ENCODE measurements around the gene PRND.
"Not testable (repeated sequence)": the region's sequence is repeated elsewhere in the genome, so short reads cannot be mapped to it uniquely, and the experiment has no call there.

Gene PRND

DNA sequence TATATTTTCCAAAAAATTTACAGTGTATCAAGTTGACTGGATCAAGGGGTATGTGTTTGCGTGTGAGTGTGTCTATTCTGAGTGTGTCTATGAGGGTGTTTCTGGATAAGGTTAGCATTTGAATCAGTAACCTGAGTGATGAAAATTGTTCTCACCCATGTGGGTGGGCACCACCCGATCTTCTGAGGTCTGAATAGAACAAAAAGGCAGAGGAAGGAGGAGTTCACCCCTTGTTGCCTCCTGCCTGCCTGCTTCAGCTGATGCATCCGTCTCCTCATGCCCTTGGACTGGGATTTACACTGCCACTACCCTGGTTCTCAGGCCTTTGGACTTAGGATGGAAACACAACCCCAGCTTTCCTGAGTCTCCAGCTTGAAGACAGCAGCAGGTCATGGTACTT lies 13.7 kb upstream of the PRND start:
- FAIRE-seq (no peak), DNase-seq (ENCODE audit: low spot score) (no peak)

DNA sequence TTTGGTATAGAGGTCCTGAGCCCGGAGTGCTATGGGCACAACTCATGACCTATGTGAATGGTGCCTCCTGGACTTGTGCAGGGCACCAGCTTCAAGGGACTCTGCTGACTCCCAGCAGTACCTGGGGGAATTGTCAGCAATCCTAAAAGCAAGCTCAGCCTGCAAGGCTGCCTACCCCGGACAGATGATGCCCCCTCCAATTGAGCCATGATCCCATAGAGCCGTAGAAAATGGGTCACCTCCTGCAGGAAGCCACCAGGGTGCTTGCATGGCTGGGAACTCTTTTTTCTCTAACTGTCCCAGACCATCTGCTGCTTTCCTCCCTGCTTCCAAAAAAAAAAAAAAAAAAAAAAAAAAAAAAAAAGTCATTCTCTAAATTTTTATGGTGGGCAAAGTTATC lies 12.9 kb upstream of the PRND start:
- FAIRE-seq: no peak
- no peak for DNase-seq (ENCODE audit: low spot score)

DNA sequence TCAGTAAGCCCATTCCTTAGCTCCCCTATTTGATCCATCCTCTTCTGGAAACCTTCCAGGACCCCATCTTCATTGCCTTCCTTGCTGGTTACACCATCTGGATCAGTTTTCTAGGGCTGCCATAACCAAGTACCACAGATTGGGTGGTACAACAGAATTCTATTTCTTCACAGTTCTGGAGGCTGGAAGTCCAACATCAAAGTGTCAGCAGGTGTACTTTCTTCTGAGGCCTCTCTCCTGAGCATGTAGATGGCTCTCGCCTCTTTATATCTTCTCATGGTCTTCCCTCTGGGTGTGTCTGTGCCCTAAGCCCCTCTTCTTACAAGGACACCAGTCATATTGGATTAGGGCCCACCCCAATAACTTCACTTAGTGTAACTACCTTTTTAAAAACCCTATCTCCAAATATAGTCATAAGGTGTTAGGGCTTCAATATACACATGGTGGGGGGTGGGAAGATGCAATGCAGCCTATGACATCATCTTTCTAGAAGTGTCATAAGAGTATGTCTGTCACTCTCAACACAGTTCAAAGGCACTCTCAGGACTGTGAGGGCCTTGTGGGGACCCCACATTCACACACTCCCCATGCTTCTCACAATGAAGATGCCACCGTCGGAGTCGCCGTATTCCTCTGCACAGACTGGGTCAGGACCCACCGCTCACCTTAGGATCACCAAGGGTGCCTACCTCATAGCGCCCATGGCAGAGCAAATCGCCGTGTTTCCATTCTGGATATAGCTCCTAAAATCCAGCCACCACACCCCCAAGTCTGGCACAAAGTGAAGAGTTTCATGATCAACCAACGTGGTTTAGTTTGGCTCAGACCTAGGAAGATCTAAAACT lies 12.2 kb upstream of the PRND start:
- no peak for DNase-seq (ENCODE audit: low spot score)
- FAIRE-seq: no peak

- FAIRE-seq: no peak
- no peak for DNase-seq (ENCODE audit: low spot score)
These were observed 11.6 kb upstream of the PRND start for GRCh38 chr20:4710106-4710475.

DNA sequence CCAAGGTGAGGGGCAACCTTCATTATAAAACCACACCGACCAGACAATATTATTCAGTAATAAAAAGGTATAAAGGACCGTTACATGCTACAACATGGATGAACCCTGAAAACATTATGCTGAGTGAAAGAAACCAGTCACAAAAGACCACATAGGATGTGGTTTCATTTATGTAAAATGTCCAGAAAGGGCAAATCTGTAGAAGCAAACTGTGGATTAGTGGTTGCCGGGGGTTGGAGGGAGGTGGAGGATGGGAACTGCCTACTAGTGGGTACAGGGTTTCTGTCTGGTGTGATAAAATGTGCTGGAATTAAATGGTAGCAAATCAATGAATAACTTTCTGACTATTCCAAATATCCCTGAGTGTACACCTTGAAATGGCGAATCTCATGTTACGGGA lies 10.2 kb upstream of the PRND start:
- DNase-seq (ENCODE audit: low spot score) (no peak), FAIRE-seq (no peak)

DNA sequence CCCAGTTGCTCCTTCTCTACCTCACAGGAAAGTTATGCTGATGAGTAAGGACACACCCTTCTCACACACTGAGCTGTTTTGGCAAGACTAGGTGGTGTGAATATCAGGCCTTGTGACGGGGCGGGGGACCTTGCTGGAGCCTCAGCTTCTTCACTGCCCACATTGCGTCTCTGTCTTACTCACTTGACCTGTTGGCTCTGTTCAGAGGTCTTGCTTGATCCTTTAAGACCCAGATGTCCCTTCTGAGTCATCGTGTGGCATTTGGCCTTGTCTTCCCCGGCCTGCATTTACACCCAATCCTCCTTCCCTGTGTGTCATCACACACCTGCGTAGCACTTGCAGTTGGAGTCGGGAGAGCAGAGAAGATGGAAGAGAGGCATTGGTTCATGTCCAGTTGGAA lies 8.3 kb upstream of the PRND start:
- no peak for FAIRE-seq

GRCh38 chr20:4714818-4715217 lies 6.9 kb upstream of the PRND start:
- DNase-seq (ENCODE audit: low spot score) (no peak), FAIRE-seq (no peak)

More for the DNA sequence above, 8.3 kb upstream of the PRND start:
- peak; percentile 11 for DNase-seq (ENCODE audit: low spot score)

GRCh38 chr20:4717816-4718570 lies 3.7 kb upstream of the PRND start:
- no peak for FAIRE-seq
- no peak for DNase-seq (ENCODE audit: low spot score)

GRCh38 chr20:4719190-4719589 lies 2.5 kb upstream of the PRND start:
- no peak for FAIRE-seq
- DNase-seq (ENCODE audit: low spot score): no peak

- FAIRE-seq (no peak), DNase-seq (ENCODE audit: low spot score) (peak; percentile 13)
These were observed 1.4 kb upstream of the PRND start for GRCh38 chr20:4720041-4720976.

DNA sequence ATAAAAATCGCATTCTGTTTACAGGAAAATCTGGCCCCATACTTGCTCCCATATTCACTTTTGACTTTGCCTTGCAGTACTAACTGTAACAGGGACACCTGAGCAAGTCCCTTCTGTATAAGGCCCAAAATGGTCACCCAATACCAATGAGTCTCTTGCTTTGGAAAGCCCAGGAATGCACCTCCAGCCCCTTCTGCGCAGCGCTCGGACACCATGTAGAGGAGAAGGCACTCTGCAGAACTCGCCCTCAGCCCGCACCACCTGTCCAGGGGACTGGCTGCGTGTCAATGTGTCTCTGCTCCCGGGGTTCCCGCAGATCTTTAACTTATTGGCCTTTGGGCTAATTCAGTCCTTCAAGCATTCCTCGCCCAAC lies 746 bp upstream of the PRND start:
- DNase-seq (ENCODE audit: low spot score): no peak
- FAIRE-seq: no peak

GRCh38 chr20:4722571-4722970 lies 862 bp downstream of the PRND start:
- FAIRE-seq: no peak
- DNase-seq (ENCODE audit: low spot score): no peak

DNA sequence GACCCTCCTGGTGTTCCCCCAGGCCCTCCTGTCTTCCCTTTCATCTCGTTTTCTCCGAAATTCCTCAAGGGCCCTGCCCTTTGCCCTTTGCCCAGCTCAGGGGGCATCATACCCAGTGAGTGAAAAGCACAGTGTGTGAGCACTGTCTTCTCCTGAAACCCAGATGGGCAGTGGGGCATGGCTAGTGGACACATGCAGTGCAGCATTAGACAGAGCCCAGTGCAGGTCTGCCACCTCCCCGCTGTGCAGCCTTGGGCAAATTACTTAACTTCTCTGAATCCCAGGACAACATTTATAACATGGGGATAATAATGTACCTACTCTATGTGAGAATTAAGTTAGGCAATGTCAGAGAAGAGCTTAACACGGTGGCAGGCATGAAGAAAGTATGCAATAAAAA lies 1.3 kb downstream of the PRND start:
- DNase-seq (ENCODE audit: low spot score) (no peak), FAIRE-seq (no peak)

DNA sequence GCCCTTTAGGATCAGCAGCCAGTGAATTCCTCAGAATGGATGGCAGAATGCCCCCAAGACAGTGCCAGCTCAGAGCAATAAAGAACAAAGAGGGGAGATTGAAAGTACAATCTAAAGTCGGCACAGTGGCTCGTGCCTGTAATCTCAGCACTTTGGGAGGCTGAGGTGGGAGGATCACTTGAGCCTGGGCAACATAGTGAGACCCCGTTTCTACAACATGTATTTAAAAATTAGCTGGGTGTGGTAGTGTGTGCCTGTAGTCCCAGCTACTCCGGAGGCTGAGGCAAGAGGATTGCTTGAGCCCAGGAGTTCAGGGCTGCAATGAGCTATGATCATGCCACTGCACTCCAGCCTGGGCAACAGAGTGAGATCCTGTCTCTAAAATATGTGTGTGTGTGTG lies 1.8 kb downstream of the PRND start:
- DNase-seq (ENCODE audit: low spot score); FAIRE-seq: not testable (repeated sequence)

DNA sequence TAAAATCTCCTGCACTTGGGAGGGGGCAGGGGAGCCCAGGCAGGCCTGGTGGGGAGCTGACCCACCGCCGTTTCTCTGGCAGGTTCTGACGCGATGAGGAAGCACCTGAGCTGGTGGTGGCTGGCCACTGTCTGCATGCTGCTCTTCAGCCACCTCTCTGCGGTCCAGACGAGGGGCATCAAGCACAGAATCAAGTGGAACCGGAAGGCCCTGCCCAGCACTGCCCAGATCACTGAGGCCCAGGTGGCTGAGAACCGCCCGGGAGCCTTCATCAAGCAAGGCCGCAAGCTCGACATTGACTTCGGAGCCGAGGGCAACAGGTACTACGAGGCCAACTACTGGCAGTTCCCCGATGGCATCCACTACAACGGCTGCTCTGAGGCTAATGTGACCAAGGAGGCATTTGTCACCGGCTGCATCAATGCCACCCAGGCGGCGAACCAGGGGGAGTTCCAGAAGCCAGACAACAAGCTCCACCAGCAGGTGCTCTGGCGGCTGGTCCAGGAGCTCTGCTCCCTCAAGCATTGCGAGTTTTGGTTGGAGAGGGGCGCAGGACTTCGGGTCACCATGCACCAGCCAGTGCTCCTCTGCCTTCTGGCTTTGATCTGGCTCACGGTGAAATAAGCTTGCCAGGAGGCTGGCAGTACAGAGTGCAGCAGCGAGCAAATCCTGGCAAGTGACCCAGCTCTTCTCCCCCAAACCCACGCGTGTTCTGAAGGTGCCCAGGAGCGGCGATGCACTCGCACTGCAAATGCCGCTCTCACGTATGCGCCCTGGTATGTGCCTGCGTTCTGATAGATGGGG lies 3.0 kb downstream of the PRND start:
- DNase-seq (ENCODE audit: low spot score) (no peak), FAIRE-seq (no peak)

- FAIRE-seq: no peak
- DNase-seq (ENCODE audit: low spot score): no peak
These were observed 3.5 kb downstream of the PRND start for GRCh38 chr20:4725263-4725550.

DNA sequence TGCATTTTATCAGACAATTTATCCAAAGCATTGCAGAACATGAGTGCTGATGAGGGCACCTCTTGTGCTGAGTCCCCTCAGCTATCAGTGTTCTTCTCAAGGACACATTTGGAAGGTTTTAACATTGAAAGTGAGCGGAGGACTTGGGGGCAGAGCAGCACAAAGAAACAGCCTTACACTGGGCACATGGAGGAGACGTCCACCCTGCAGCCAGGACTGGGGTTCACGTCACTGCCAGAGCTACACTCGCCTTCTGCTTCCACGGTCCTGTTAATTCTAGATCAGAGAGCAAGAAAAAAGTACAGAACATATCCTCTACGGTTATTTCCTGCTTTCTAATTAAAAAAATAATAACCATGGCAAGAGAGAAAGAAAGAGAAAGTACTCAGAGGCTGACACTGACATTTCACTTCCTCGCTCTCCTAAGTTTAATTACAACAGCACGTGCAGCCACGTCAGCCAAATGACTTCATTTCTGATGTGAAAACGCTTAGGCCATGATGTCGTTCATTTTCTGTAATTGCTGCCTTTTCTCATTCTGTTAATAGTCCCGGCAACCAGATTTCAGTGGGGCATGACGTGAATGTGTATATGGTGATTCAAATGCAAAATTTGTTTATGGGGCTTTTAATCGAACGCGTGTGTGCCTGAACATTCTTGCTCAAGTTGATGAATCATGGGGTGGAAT lies 5.1 kb downstream of the PRND start:
- FAIRE-seq (no peak), DNase-seq (ENCODE audit: low spot score) (no peak)

DNA sequence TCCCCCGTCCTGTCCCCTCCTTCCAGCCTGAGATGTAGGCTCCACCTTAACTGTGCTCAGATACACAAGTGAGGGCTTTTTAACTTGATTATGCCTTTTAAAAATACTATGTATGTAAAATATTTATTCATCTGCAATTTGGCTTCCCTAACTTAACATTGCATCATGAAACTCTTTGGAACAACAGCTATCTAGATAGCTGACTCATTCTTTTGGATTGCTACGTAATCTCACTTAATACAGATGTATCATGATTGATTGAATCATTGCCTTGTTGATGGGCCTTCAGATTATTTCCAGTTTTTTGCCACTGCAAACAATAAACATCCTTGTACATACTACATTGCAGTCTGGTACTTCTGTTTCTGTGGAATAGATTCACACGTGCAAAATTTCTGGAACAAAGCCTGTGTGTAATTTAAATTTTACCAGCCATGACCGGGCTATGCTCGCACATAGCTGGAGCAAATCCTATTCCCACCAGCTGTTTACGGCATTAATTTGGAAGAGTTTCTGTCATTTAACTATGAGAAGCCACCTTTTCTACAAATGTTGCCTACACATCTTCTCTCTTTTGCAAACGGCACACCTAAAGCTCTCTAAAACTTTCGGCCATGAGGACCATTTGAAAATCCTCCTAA lies 6.5 kb downstream of the PRND start:
- FAIRE-seq: no peak
- DNase-seq (ENCODE audit: low spot score): no peak

DNA sequence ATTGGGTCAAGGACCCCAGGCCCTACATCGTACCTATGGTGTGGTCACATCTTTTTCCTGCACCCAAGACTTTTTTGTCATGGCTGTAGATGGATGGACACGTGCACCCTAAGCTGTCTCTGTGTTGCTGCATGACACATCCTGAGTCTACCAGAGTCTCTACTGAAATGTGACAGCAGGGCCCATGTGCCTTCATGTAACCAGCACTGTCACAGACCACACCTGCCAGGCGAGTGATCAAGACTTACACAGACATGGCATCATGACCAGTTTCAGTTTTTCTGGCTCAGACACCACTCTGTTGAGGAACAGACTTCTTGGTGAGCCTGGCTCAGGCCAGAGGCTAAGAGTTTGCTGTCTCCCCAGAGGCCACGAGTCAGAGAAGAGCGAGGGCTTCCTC lies 7.6 kb downstream of the PRND start:
- FAIRE-seq (no peak), DNase-seq (ENCODE audit: low spot score) (no peak)

DNA sequence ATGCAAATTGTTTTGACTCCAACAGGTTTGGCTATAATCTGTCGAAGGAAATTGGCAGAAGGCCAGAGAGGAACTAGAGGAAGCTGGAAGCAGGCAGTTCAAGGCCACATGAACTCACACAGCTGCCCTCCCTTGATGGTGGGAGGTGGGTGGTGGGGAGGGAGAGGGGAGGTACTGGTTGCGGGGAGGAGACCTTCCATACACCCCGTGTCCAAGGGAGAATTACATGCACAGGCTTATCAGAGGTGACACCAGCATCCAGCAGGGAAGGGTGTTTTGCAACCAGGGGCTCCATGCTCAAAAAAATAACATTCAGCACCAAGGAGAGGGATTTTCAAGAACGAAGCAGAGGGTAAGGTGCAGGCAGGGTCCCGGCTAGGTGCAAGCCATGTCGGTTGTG lies 9.1 kb downstream of the PRND start:
- FAIRE-seq (no peak), DNase-seq (ENCODE audit: low spot score) (no peak)
